OCI-LY1 (cell line): ENCODE results near the gene RAPGEF1.

ENCODE experiments used
- EZH2 ChIP-seq: fragments of 200-600 bp; sonication (generic), shearing (Covaris generic); IDR thresholded peaks from 2 replicates; pipeline ENCODE4 v1.8.0; 2017; ENCODE audit warnings: borderline replicate concordance, mixed run types, mild to moderate bottlenecking, antibody characterized with exemption, low read length, moderate library complexity, mixed read lengths
- TF ChIP-seq, protein P1 (sequence below): fragments of 200-600 bp; sonication (generic), shearing (Covaris generic); IDR thresholded peaks from 2 replicates; pipeline ENCODE4 v1.5.1; 2017; ENCODE audit warnings: mild to moderate bottlenecking, antibody characterized with exemption, low read length, moderate library complexity, mixed read lengths

DNA sequence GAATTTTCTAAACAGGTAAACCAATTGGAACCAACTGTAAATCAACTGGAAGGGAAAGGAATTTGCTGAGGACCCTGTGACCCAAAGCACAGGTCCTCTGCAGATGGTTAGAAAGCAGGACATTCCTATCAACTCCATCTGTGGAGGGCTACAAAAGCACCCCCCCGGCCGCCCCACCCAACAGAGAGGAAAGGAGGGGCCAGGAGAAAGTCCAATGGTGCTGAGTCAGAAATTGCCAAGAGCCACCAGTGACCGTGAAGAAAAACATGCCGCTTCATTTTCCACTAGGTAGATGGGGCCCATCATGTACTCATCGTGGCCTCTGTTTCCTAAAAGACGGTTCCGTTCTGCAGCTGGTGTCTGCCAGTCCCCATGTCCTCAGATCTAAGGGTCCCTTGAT is 66.3 kb downstream of the RAPGEF1 start:
- TF ChIP-seq, protein P1, sequence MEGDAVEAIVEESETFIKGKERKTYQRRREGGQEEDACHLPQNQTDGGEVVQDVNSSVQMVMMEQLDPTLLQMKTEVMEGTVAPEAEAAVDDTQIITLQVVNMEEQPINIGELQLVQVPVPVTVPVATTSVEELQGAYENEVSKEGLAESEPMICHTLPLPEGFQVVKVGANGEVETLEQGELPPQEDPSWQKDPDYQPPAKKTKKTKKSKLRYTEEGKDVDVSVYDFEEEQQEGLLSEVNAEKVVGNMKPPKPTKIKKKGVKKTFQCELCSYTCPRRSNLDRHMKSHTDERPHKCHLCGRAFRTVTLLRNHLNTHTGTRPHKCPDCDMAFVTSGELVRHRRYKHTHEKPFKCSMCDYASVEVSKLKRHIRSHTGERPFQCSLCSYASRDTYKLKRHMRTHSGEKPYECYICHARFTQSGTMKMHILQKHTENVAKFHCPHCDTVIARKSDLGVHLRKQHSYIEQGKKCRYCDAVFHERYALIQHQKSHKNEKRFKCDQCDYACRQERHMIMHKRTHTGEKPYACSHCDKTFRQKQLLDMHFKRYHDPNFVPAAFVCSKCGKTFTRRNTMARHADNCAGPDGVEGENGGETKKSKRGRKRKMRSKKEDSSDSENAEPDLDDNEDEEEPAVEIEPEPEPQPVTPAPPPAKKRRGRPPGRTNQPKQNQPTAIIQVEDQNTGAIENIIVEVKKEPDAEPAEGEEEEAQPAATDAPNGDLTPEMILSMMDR = no peak
- no peak for TF ChIP-seq EZH2
